GM23338 (cell line): ENCODE measurements around the gene NOVA2. TPM values are rescaled to one million over a fixed set of nuclear protein-coding genes. Genes with fewer than 3 reads are reported as not detected.

ENCODE experiments used
- ATAC-seq: fragments of 200-7000 bp; cut with Tn5 transposase; 3 replicates; pipeline ENCODE4 v1.9.1; 2020
- DNase-seq: peaks from one replicate; pipeline ENCODE4 v3.0.0-alpha.2; 2015; ENCODE audit warnings: low spot score
- H2AFZ ChIP-seq: fragments of 200-600 bp; sonication (generic); 2 replicates; pipeline ENCODE4 v1.8.0; 2016; ENCODE audit warnings: antibody characterized with exemption, mild to moderate bottlenecking, moderate library complexity
- H3F3A ChIP-seq: fragments of 200-600 bp; sonication (generic); replicated peaks from 2 replicates; pipeline ENCODE4 v1.8.0; 2017; ENCODE audit warnings: antibody characterized with exemption, mixed run types, low read depth
- H3K27ac ChIP-seq: fragments of 200-600 bp; sonication (generic); 2 replicates; pipeline ENCODE4 v1.6.1; 2016; ENCODE audit warnings: low read depth
- H3K27me3 ChIP-seq: fragments of 200-600 bp; sonication (generic); 2 replicates; pipeline ENCODE4 v1.8.0; 2016; ENCODE audit warnings: mild to moderate bottlenecking, mixed run types, moderate library complexity; ENCODE audit not compliant: insufficient read depth
- H3K36me3 ChIP-seq: fragments of 200-600 bp; sonication (generic); 2 replicates; pipeline ENCODE4 v1.8.0; 2016; ENCODE audit warnings: mild to moderate bottlenecking; ENCODE audit not compliant: insufficient read depth
- H3K4me1 ChIP-seq: fragments of 200-600 bp; sonication (generic); 2 replicates; pipeline ENCODE4 v1.8.0; 2016; ENCODE audit warnings: mild to moderate bottlenecking, moderate library complexity; ENCODE audit not compliant: insufficient read depth
- H3K4me2 ChIP-seq: fragments of 200-600 bp; sonication (generic); 2 replicates; pipeline ENCODE4 v1.7.1; 2017; ENCODE audit warnings: mixed run types
- H3K4me3 ChIP-seq: fragments of 200-600 bp; sonication (generic); 2 replicates; pipeline ENCODE4 v1.6.1; 2016; ENCODE audit warnings: mixed run types
- H3K79me2 ChIP-seq: fragments of 200-600 bp; sonication (generic); replicated peaks from 2 replicates; pipeline ENCODE4 v1.8.0; 2017; ENCODE audit warnings: mild to moderate bottlenecking; ENCODE audit not compliant: insufficient read depth
- H3K9me2 ChIP-seq: fragments of 200-600 bp; sonication (generic); 2 replicates; pipeline ENCODE4 v1.8.0; 2017; ENCODE audit not compliant: insufficient read depth
- H4K20me1 ChIP-seq: fragments of 200-600 bp; sonication (generic); replicated peaks from 2 replicates; pipeline ENCODE4 v1.8.0; 2017; ENCODE audit warnings: mild to moderate bottlenecking; ENCODE audit not compliant: insufficient read depth
- H3K27ac Mint-ChIP-seq: 2 replicates; pipeline ENCODE4 v1.8.0; 2020; ENCODE audit warnings: inconsistent platforms, mild to moderate bottlenecking, moderate library complexity, mixed read lengths
- H3K27me3 Mint-ChIP-seq: 3 replicates; pipeline ENCODE4 v1.8.0; 2022; ENCODE audit warnings: low read depth, mild to moderate bottlenecking, moderate library complexity, mixed read lengths, inconsistent platforms; ENCODE audit not compliant: insufficient read depth, poor library complexity
- H3K36me3 Mint-ChIP-seq: 3 replicates; pipeline ENCODE4 v1.8.0; 2021; ENCODE audit warnings: low read depth, mild to moderate bottlenecking, inconsistent platforms, moderate library complexity, mixed read lengths
- H3K4me1 Mint-ChIP-seq: 3 replicates; pipeline ENCODE4 v1.8.0; 2020; ENCODE audit warnings: mild to moderate bottlenecking, inconsistent platforms, mixed read lengths
- H3K4me3 Mint-ChIP-seq: 3 replicates; pipeline ENCODE4 v1.8.0; 2021; ENCODE audit warnings: moderate library complexity, mild to moderate bottlenecking, inconsistent platforms, mixed read lengths
- H3K9me3 Mint-ChIP-seq: 3 replicates; pipeline ENCODE4 v1.8.0; 2020; ENCODE audit warnings: moderate library complexity, mild to moderate bottlenecking, inconsistent platforms, mixed read lengths
- CREB1 ChIP-seq: fragments of 250-450 bp; sonication (Bioruptor Pico); IDR thresholded peaks from 2 replicates; pipeline ENCODE4 v1.5.0; 2020; ENCODE audit warnings: low read depth, mild to moderate bottlenecking, moderate library complexity
- CTCF ChIP-seq, 2 experiments: fragments of 200-600 bp in 1 of 2; sonication (generic) in 1 of 2; conservative IDR thresholded peaks; 2 replicates each; pipeline versions ENCODE4 v1.5.1 to v1.6.1; 2016 to 2017; ENCODE audit warnings: antibody characterized with exemption in 2 of 2, low read depth in 2 of 2, mild to moderate bottlenecking in 2 of 2, moderate library complexity in 1 of 2
- EZH2 ChIP-seq: fragments of 200-600 bp; sonication (generic); IDR thresholded peaks from one replicate; pipeline ENCODE4 v1.8.0; 2017; ENCODE audit warnings: antibody characterized with exemption, mild to moderate bottlenecking, low read depth; ENCODE audit not compliant: unreplicated experiment
- POLR2AphosphoS5 ChIP-seq: IDR thresholded peaks from 2 replicates; pipeline ENCODE4 v1.6.1; 2016; ENCODE audit warnings: antibody characterized with exemption, low read depth
- ZNF462 ChIP-seq: fragments of 250-450 bp; sonication (Bioruptor Pico); IDR thresholded peaks from 2 replicates; pipeline ENCODE4 v1.5.0; 2020; ENCODE audit warnings: mild to moderate bottlenecking, moderate library complexity
- polyA plus RNA-seq: library from polyadenylated mRNA; unstranded; fragments of >200 nt; fragmentation: Nextera tagmentation; extraction: Ambion mirVana; gene quantifications from 2 replicates; pipeline ENCODE4 v1.2.1, GENCODE V29; 2016
- total RNA-seq: library from RNA; depleted of rRNA; stranded (reverse); fragments of >200 nt; shearing (Covaris generic); gene quantifications from 2 replicates; pipeline ENCODE4 v1.2.3, GENCODE V29; 2014

The NOVA2 gene
- total and polyA plus RNA-seq, 2 experiments from 2014 or later = 5.1 to 13.7 TPM

GRCh38 chr19:45959517-45960025 lies 14.1 kb downstream of the NOVA2 start (continued):
- no peak for TF ChIP-seq ZNF462 (CRISPR knock-in tag)
- no peak for TF ChIP-seq CREB1 (CRISPR knock-in tag)
- TF ChIP-seq POLR2AphosphoS5 = no peak

GRCh38 chr19:45958769-45959516 lies 14.7 kb downstream of the NOVA2 start:
- Histone ChIP-seq H3K4me1 (peaks cover 10% of the 10 kb centered on the region), H3K27ac (no peak overlapping the region), H4K20me1 (peaks cover 5% of the 10 kb centered on the region; the same call in 1 of the 2 replicates), H3K4me3 (no peak overlapping the region), H3F3A (0 out of 2 replicates have a peak, but pooled peaks cover 3% of the 10 kb centered on the region), H3K79me2 (no peaks in the 10 kb centered on the region), H3K27me3 (no peaks in the 10 kb centered on the region), H3K4me2 (no peak overlapping the region), H3K9me2 (peaks cover under 1% of the 10 kb centered on the region; the same call in 1 of the 2 replicates), H3K36me3 (no peaks in the 10 kb centered on the region), H2AFZ (no peak overlapping the region)
- Mint-ChIP-seq H3K27me3 (peaks cover 23% of the 10 kb centered on the region), H3K4me3 (no peak overlapping the region), H3K4me1 (peaks cover 24% of the 10 kb centered on the region), H3K36me3 (peaks cover 9% of the 10 kb centered on the region), H3K27ac (no peak overlapping the region), H3K9me3 (no peaks in the 10 kb centered on the region)
- DNase-seq (no peak), ATAC-seq (no peak)
- TF ChIP-seq EZH2 (no peak), CTCF (conservative IDR thresholded peaks at IDR 0.05; ENCODE audit: low read depth in 2 of 2) (no peak), ZNF462 (CRISPR knock-in tag) (no peak)
